Raji (cell line): Measurements from ENCODE around the gene HIBADH.

Experiments
- POLR2A ChIP-seq: IDR thresholded peaks from 2 replicates; pipeline ENCODE4 v1.6.1; 2011; ENCODE audit warnings: low read depth, low read length, control low read depth; ENCODE audit not compliant: insufficient read depth

Gene HIBADH

GRCh38 chr7:27662490-27663205, at the start of gene HIBADH:
Gene HIBADH (minus strand): TSS chr7:27662883. CDS start chr7:27662788, 95 bp downstream.
- TF ChIP-seq POLR2A = peak; percentile 81

- TF ChIP-seq POLR2A = no peak
Observed at GRCh38 chr7:27712217-27712616, 49.5 kb upstream of the HIBADH start.

- no peak for TF ChIP-seq POLR2A
Observed at GRCh38 chr7:27709137-27710075, 46.7 kb upstream of the HIBADH start.

GRCh38 chr7:27708485-27708884, 45.8 kb upstream of the HIBADH start:
- no peak for TF ChIP-seq POLR2A

- TF ChIP-seq POLR2A = no peak
Observed at GRCh38 chr7:27705200-27705594, 42.5 kb upstream of the HIBADH start.

- TF ChIP-seq POLR2A = no peak
Observed at GRCh38 chr7:27704422-27705199, 41.9 kb upstream of the HIBADH start.

GRCh38 chr7:27703181-27703580, 40.5 kb upstream of the HIBADH start:
- no peak for TF ChIP-seq POLR2A

- TF ChIP-seq POLR2A = no peak
Observed at GRCh38 chr7:27700501-27700900, 37.8 kb upstream of the HIBADH start.

- no peak for TF ChIP-seq POLR2A
Observed at GRCh38 chr7:27699751-27700150, 37.1 kb upstream of the HIBADH start.

- TF ChIP-seq POLR2A = 0 out of 2 replicates have a peak, but pooled peaks have one; percentile 11
Observed at GRCh38 chr7:27697861-27698430, 35.3 kb upstream of the HIBADH start.

GRCh38 chr7:27695096-27695495, 32.4 kb upstream of the HIBADH start:
- TF ChIP-seq POLR2A = no peak

GRCh38 chr7:27693794-27694193, 31.1 kb upstream of the HIBADH start:
- TF ChIP-seq POLR2A = no peak

- TF ChIP-seq POLR2A = no peak
Observed at GRCh38 chr7:27690649-27691048, 28.0 kb upstream of the HIBADH start.

GRCh38 chr7:27689591-27690164, 27.0 kb upstream of the HIBADH start:
- no peak for TF ChIP-seq POLR2A
